ENCODE data around the gene SPATS2L.

SPATS2L gene

GRCh38 chr2:200349868-200350267 is 43.4 kb downstream of the SPATS2L start:
- DNase-seq (ENCODE audit: low read depth) = no peak

- no peak for DNase-seq (ENCODE audit: low read depth)
These were observed 44.4 kb downstream of the SPATS2L start for GRCh38 chr2:200350850-200351285.

GRCh38 chr2:200351815-200352214 is 45.3 kb downstream of the SPATS2L start:
- no peak for DNase-seq (ENCODE audit: low read depth)

- DNase-seq (ENCODE audit: low read depth) = no peak
These were observed 46.1 kb downstream of the SPATS2L start for GRCh38 chr2:200352636-200353035.

DNA sequence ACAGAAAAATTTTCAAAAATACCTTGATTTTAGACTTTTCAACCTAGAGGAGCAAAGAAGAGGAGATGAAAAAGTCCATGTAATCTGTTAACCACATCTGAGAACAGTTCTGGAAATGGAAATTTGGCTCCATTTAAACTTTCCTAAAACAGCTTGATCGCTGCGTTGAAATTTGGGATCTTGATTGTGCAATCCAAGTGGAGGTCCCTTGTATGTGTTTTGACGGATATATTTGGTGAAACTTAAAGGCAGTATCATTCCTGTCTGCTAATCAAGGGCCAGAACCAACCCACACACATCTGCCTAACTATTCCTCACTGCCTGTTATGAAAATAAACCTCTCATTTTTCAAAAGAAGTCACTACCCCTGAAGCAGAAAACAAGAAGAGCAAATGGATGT is 46.6 kb downstream of the SPATS2L start:
- DNase-seq (ENCODE audit: low read depth) = no peak

- no peak for DNase-seq (ENCODE audit: low read depth)
These were observed 47.4 kb downstream of the SPATS2L start for GRCh38 chr2:200353874-200354273.

DNA sequence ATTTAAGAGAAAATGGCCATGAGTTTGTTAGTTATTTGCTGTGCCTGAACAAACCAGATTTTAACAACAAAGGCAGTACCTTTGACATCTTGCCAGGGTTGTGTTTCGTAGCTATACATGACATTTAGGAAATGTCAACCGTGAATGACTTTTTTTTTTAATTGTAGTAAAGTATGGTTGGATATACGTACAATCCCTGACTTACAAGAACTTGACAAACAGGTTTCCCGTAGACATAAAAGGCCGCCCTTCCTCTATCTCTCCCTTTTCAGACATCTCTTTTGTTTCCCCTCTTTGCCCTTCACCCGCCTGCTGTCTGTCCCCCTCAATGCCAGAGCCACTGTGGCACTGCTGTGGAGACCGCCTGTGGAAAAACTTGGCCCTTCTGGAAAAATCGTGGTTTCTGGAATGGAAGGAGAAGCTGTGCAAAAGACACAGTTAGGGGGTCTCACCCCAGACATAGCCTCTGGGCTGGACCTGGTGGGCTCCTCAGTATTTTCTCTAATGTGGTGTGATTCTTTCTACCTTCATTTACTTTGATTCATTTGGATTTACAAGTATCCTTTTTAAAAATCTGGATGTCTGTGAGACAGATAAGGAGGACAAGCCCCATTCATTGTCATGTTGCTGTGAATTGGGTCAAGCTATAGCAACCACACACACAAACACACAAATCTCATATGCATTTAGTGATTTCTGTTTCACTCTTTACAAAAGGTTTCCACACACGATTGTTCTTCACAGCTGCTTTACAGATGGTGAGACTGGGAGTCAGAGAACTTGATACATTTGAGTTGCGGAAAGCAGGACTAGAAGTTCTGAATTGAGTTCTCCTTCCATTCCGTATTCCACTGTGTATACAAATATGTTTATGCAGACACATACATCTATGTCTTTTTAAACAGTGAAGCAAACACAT is 48.6 kb downstream of the SPATS2L start:
- DNase-seq (ENCODE audit: low read depth) = no peak

DNA sequence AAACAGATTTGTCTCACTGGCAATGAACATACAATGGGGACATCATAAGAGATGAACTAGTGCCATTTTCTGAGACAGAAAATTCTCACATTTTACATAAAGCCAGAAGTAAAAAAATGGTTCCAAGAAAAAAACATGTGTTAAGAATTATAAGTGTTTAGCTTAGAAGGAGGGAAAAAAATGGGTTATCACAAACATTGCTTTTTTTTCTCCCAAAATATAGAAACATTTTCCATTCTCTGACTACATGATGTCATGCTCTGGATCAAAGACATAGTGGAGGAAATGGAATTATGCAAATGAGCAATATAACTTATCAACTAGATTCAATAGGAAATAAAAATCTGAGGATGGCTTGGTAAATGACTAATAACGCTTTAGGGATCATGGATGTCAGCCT is 49.8 kb downstream of the SPATS2L start:
- no peak for DNase-seq (ENCODE audit: low read depth)

- no peak for DNase-seq (ENCODE audit: low read depth)
These were observed 50.4 kb downstream of the SPATS2L start for GRCh38 chr2:200356857-200357384.

- no peak for DNase-seq (ENCODE audit: low read depth)
These were observed 51.4 kb downstream of the SPATS2L start for GRCh38 chr2:200357845-200358244.

- no peak for DNase-seq (ENCODE audit: low read depth)
These were observed 53.1 kb downstream of the SPATS2L start for GRCh38 chr2:200359552-200359951.

DNA sequence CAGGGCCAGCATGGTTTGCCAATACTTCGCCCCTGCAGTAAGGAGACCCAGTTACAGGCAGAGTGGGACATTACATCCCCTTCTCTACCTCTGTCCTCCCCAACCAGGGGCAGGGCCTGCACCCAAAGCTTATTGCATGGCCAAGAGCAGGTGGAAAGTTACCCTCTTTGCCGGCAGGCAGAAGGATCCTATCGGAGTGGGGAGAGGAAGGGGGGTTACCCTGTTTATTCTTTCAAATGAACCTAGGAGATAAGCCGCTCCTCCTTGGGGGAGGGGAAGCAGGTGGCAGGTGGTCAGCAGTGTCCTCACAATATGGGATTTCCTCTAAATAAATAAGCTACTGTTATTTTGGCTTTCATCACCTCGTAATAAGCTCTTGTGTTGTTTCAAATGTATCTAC is 53.9 kb downstream of the SPATS2L start:
- DNase-seq (ENCODE audit: low read depth) = no peak

DNA sequence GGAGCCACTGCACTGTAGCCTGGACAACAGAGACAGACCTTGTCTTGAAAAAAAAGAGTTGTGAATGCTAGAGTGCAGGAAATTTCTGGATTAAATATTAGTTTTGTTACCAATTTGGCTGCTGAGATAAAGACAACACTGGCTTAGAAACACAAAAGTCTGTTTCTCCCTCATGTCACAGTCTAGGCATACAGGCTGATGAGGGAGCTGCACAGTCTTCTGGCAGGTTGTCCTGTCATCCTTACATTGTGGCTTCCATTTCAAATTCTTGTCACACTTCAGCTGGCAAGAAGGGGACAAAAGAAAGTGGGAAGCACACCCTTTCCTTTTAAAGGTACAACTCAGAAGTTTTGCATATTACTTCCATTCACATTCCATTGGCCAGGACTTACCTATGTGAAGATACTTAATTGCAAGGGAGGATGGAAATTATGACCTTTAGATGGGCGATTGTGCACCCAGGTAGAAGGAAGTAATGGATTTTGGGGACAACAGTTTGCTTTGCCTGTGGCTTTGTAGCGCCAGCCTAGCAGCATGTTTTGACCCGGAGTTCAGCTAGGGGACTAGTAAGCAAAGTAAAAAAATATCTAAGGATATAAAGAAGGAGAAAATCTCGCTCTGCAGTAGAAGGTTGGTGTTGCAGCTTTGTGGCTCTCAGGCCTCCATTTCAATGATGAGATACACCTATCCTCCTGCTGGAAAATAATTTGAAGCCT is 55.9 kb downstream of the SPATS2L start:
- DNase-seq (ENCODE audit: low read depth) = no peak

DNA sequence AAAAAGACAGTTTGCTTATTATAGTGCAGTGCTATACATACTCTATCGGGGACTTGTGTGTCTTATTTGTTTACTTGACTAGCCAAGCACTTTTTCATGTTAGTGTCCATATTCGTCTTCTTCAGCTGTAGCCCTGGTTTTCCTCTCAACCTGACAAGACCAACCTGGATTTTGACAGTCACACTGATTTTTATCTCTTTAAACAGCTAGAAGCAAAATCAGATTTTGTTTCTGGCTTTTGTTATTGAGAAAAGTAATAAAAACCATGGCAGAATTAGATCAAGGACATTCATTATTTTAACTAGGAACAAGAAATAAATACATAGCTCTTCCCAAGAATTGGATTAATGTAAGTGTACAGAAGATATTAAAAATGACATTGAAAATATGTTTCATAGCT is 56.8 kb downstream of the SPATS2L start:
- DNase-seq (ENCODE audit: low read depth) = no peak

DNA sequence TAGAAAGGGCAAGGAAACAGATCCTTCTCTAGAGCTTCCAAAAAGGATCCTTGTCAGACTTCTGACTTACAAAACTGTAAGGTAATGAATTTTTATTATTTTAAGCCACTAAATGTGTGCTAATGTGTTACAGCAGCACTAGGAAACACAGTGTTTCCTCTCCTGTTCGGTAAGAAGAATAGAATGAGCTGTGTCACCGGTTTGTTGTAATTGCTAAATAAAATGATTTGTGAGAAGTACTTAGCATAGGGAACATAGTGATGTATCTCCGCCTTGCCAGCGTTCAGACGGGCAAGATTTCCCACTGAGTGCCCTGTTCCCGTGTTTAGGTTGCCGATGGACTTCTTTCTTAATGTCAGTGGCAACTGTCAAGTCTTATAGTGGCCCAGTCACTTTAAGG is 57.6 kb downstream of the SPATS2L start:
- DNase-seq (ENCODE audit: low read depth) = no peak

GRCh38 chr2:200364620-200365019 is 58.1 kb downstream of the SPATS2L start:
- DNase-seq (ENCODE audit: low read depth) = no peak

DNA sequence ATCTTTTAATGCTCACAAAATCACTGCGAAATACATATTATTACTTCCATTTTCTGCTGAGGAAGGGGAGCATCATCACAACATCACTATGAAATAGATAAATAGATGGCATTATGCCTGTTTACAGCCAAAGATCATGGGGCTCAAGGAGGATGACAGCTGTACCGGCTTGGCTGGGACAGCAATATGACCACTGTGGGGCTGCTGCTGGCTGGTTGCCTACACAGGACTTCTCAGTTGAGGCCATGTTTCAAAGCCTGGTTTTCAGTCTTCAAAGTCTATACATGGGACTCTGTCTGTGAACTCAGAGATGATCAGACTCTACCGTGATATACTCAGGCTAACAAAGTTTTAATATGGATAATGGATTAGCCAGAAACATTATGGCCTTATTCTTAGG is 58.7 kb downstream of the SPATS2L start:
- DNase-seq (ENCODE audit: low read depth) = no peak

GRCh38 chr2:200367155-200367554 is 60.7 kb downstream of the SPATS2L start:
- no peak for DNase-seq (ENCODE audit: low read depth)

GRCh38 chr2:200369886-200370285 is 63.4 kb downstream of the SPATS2L start:
- DNase-seq (ENCODE audit: low read depth) = no peak

GRCh38 chr2:200373231-200373630 is 66.7 kb downstream of the SPATS2L start:
- DNase-seq (ENCODE audit: low read depth) = no peak

GRCh38 chr2:200373973-200374416 is 67.5 kb downstream of the SPATS2L start:
- DNase-seq (ENCODE audit: low read depth) = no peak

GRCh38 chr2:200376513-200377354 is 70.2 kb downstream of the SPATS2L start:
- no peak for DNase-seq (ENCODE audit: low read depth)

All from stimulated activated CD8-positive, alpha-beta memory T cell treated with anti-CD3 and anti-CD28 coated beads, Interleukin-12 subunit alpha, Interleukin-12 subunit beta, amount 100 ng/mL, for 4 hours (primary cell).